HG02678 (cell line): ENCODE data around the gene SPOCK1.

Experiments
- ATAC-seq: cut with Tn5 transposase; IDR thresholded peaks from one replicate; pipeline ENCODE4 v1.9.1; 2021; ENCODE audit warnings: mild to moderate bottlenecking, moderate library complexity; ENCODE audit not compliant: unreplicated experiment

The SPOCK1 gene

GRCh38 chr5:137205231-137206027, 293.7 kb downstream of the SPOCK1 start:
- ATAC-seq: no peak

GRCh38 chr5:137203011-137203632, 296.0 kb downstream of the SPOCK1 start:
- peak; percentile 58 for ATAC-seq

- ATAC-seq: no peak
Measured at GRCh38 chr5:137201876-137202275, 297.2 kb downstream of the SPOCK1 start.

GRCh38 chr5:137200906-137201700, 298.0 kb downstream of the SPOCK1 start:
- no peak for ATAC-seq

GRCh38 chr5:137199966-137200365, 299.2 kb downstream of the SPOCK1 start:
- ATAC-seq: no peak

GRCh38 chr5:137199201-137199600, 299.9 kb downstream of the SPOCK1 start:
- ATAC-seq: no peak

- ATAC-seq: no peak
Measured at GRCh38 chr5:137195483-137195882, 303.6 kb downstream of the SPOCK1 start.

GRCh38 chr5:137194300-137194699, 304.8 kb downstream of the SPOCK1 start:
- ATAC-seq: no peak

- ATAC-seq: no peak
Measured at GRCh38 chr5:137192293-137192743, 306.8 kb downstream of the SPOCK1 start.

GRCh38 chr5:137191179-137191578, 307.9 kb downstream of the SPOCK1 start:
- ATAC-seq: no peak

GRCh38 chr5:137190441-137190840, 308.7 kb downstream of the SPOCK1 start:
- no peak for ATAC-seq

- no peak for ATAC-seq
Measured at GRCh38 chr5:137190031-137190430, 309.1 kb downstream of the SPOCK1 start.

- no peak for ATAC-seq
Measured at GRCh38 chr5:137188566-137188965, 310.6 kb downstream of the SPOCK1 start.

GRCh38 chr5:137186759-137187461, 312.2 kb downstream of the SPOCK1 start:
- no peak for ATAC-seq

GRCh38 chr5:137185193-137185592, 313.9 kb downstream of the SPOCK1 start:
- no peak for ATAC-seq

GRCh38 chr5:137184734-137185133, 314.4 kb downstream of the SPOCK1 start:
- no peak for ATAC-seq

- no peak for ATAC-seq
Measured at GRCh38 chr5:137182576-137182975, 316.6 kb downstream of the SPOCK1 start.

GRCh38 chr5:137181667-137182066, 317.5 kb downstream of the SPOCK1 start:
- no peak for ATAC-seq

- ATAC-seq: no peak
Measured at GRCh38 chr5:137179203-137179602, 319.9 kb downstream of the SPOCK1 start.

GRCh38 chr5:137176609-137177008, 322.5 kb downstream of the SPOCK1 start:
- no peak for ATAC-seq

- ATAC-seq: no peak
Measured at GRCh38 chr5:137176126-137176525, 323.0 kb downstream of the SPOCK1 start.
